ENCODE measurements around the gene COL10A1. TPM values are rescaled to one million over a fixed set of nuclear protein-coding genes. Genes with fewer than 3 reads are reported as not detected.

The COL10A1 gene
- polyA plus RNA-seq, 1 donor (not counting 4 experiments of a cell fraction or from before 2014, with no cell fraction given) = not detected

DNA sequence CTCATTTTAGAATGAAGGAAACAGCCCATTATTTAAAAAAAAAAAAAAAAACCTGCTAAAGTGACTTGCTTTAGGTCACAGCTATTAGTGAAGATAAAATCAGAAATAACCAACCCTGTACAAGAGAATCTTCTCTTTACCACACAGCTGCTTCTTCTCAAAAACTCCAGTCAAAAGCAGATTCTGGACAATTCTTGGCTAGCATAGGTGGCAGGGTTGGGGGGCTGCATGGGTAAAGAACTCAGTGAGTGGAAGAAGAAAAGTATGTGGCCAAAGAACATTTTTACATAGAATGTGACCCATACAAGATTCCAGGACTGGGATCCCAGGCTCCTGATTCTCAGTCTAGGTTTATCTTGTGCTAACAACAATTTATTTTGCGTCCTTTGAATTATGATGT is 55.8 kb downstream of the COL10A1 start:
- no peak overlapping the region for H3K4me3 ChIP-seq (ENCODE audit: control insufficient read depth in 2 of 3, extremely low read depth in 1 of 3, insufficient read depth in 2 of 3, low read depth in 1 of 3, low read length in 3 of 3)
- peaks cover 2% of the 10 kb centered on the region for H3K9me1 ChIP-seq (ENCODE audit: control insufficient read depth, extremely low read depth, insufficient read depth, low read length)
- DNase-seq (ENCODE audit: low read depth, low spot score) (no peak), FAIRE-seq (no peak)
- no peaks in the 10 kb centered on the region for H3K79me2 ChIP-seq (ENCODE audit: control insufficient read depth, insufficient read depth, low read length)
- H3K4me1 ChIP-seq (ENCODE audit: control insufficient read depth, extremely low read depth, insufficient read depth, low read length) = peaks cover 20% of the 10 kb centered on the region
- H3K27me3 ChIP-seq (ENCODE audit: control insufficient read depth, extremely low read depth, insufficient read depth, low read length) = no peaks in the 10 kb centered on the region
- H3K27ac ChIP-seq (ENCODE audit: control insufficient read depth, insufficient read depth, low read length) = no peak overlapping the region
- H3K36me3 ChIP-seq (ENCODE audit: control insufficient read depth in 2 of 2, extremely low read depth in 1 of 2, insufficient read depth in 2 of 2, low read length in 2 of 2) = no peaks in the 10 kb centered on the region
- no peak overlapping the region for H2AFZ ChIP-seq (ENCODE audit: control insufficient read depth, low read length)
- H4K20me1 ChIP-seq (ENCODE audit: control insufficient read depth, extremely low read depth, insufficient read depth, low read length) = no peaks in the 10 kb centered on the region
- H3K9me3 ChIP-seq (ENCODE audit: control insufficient read depth, low read depth, low read length) = no peaks in the 10 kb centered on the region
- H3K4me2 ChIP-seq (ENCODE audit: control insufficient read depth, extremely low read depth, insufficient read depth, low read depth, low read length) = no peak overlapping the region
- dilution Hi-C loops (cut with MboI; ENCODE audit: extremely low pct_ligation_motif_present, low sequenced_read_pairs) = no loop called here
- H3K9ac ChIP-seq (ENCODE audit: control insufficient read depth, extremely low read depth, insufficient read depth, low read length) = no peak overlapping the region
- no peak for TF ChIP-seq EZH2 (IDR thresholded peaks at IDR 0.05; ENCODE audit: low read length)
- TF ChIP-seq, protein P1, sequence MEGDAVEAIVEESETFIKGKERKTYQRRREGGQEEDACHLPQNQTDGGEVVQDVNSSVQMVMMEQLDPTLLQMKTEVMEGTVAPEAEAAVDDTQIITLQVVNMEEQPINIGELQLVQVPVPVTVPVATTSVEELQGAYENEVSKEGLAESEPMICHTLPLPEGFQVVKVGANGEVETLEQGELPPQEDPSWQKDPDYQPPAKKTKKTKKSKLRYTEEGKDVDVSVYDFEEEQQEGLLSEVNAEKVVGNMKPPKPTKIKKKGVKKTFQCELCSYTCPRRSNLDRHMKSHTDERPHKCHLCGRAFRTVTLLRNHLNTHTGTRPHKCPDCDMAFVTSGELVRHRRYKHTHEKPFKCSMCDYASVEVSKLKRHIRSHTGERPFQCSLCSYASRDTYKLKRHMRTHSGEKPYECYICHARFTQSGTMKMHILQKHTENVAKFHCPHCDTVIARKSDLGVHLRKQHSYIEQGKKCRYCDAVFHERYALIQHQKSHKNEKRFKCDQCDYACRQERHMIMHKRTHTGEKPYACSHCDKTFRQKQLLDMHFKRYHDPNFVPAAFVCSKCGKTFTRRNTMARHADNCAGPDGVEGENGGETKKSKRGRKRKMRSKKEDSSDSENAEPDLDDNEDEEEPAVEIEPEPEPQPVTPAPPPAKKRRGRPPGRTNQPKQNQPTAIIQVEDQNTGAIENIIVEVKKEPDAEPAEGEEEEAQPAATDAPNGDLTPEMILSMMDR (optimal IDR thresholded peaks at IDR 0.05 in 1 of 3, IDR thresholded peaks at IDR 0.05 in 1 of 3, conservative IDR thresholded peaks at IDR 0.05 in 1 of 3; ENCODE audit: extremely low read depth in 1 of 3, insufficient read depth in 2 of 3, low read length in 3 of 3) = no peak

Other genes starting within 250 kb of the COL10A1 start
- gene FRK, start 65.2 kb downstream of the COL10A1 start, polyA plus RNA-seq = 1.9 to 2.4 TPM (median 2.4 TPM) in 3 replicates
- gene NT5DC1, start 25.3 kb downstream of the COL10A1 start, polyA plus RNA-seq = 20.2 to 31.2 TPM (median 31.0 TPM) in 3 replicates
- gene TSPYL4, start 127.9 kb upstream of the COL10A1 start, polyA plus RNA-seq = 6.2 to 8.3 TPM (median 8.1 TPM) in 3 replicates
- 64.5 to 97.3 TPM (median 75.6 TPM) in 3 replicates for gene TSPYL1, start 153.8 kb upstream of the COL10A1 start, polyA plus RNA-seq
- 87.6 to 144 TPM (median 99.7 TPM) in 3 replicates for gene DSE, start 244.8 kb upstream of the COL10A1 start, polyA plus RNA-seq